Psoas muscle (tissue), 8 donors: ENCODE results near the gene LRIG2. TPM values are rescaled to one million over a fixed set of nuclear protein-coding genes. Genes with fewer than 3 reads are reported as not detected.
"Not testable (repeated sequence)": the region's sequence is repeated elsewhere in the genome, so short reads cannot be mapped to it uniquely, and the experiment has no call there.

ENCODE experiments used
- ATAC-seq, 4 donors: fragments of 200-7000 bp; cut with Tn5 transposase; one replicate each; pipeline ENCODE4 v1.9.1; 2020; ENCODE audit warnings: moderate library complexity in 3 of 4, mild to moderate bottlenecking in 2 of 4
- DNase-seq, 2 donors: peaks; one replicate each; pipeline ENCODE4 v3.0.0-alpha.2; 2020
- H3K27ac ChIP-seq: fragments of 200-600 bp; one replicate; pipeline ENCODE4 v1.8.0; 2022
- H3K27me3 ChIP-seq, 3 donors: fragments of 200-600 bp in 1 of 3; one replicate each; pipeline versions ENCODE4 v1.6.1 to v1.8.0; 2013 to 2022; ENCODE audit warnings: low read length in 2 of 3, mild to moderate bottlenecking in 2 of 3, moderate library complexity in 1 of 3; ENCODE audit not compliant: insufficient read depth in 3 of 3
- H3K36me3 ChIP-seq, 2 donors: fragments of 200-600 bp in 1 of 2; one replicate each; pipeline versions ENCODE4 v1.6.1 to v1.8.0; 2013 to 2022; ENCODE audit warnings: low read depth in 1 of 2, mild to moderate bottlenecking in 1 of 2, moderate library complexity in 1 of 2; ENCODE audit not compliant: insufficient read depth in 1 of 2
- H3K4me1 ChIP-seq: fragments of 200-600 bp; one replicate; pipeline ENCODE4 v1.8.0; 2022
- H3K4me3 ChIP-seq: fragments of 200-600 bp; one replicate; pipeline ENCODE4 v1.8.0; 2022; ENCODE audit warnings: mild to moderate bottlenecking
- H3K9me3 ChIP-seq: fragments of 200-600 bp; one replicate; pipeline ENCODE4 v1.8.0; 2022
- CTCF ChIP-seq: fragments of 200-600 bp; IDR thresholded peaks from one replicate; pipeline ENCODE4 v1.8.0; 2022; ENCODE audit warnings: antibody characterized with exemption
- WGBS, 3 donors: extraction: QIAGEN DNeasy Blood & Tissue Kit; methylation state at CpG; one replicate each; pipeline versions ENCODE4 v1.1.6 to v1.1.7; 2013; 5-methylcytosine and 5-hydroxymethylcytosine counted together
- intact Hi-C, 2 donors: fragments of 100-400 bp; cut with DNase I; formaldehyde crosslinking; loops; one replicate each; pipeline versions ENCODE4 v1.11.0 to v1.14.2; 2022
- polyA plus RNA-seq, 3 donors: library from polyadenylated mRNA; stranded (reverse); fragments of 200-250 nt; gene quantifications; one replicate each; pipeline ENCODE4 v1.2.3, GENCODE V29; 2013
- total RNA-seq, 4 donors: library from RNA; stranded (reverse); fragmentation: NEBNext Ultra II Directional in 2 of 4; extraction: Animal tissue kit (Norgen Biotek cat#: 25700) in 2 of 4; gene quantifications; one replicate each; pipeline versions ENCODE4 v1.2.1 to v1.2.4, GENCODE V29; 2021 to 2023
- donor health status: healthy with polysubstance abuse.
- donor health status: DM: no; HTN: no; CAD: no; lungs with moderate emphysema.
- donor health status: Bipolar disorder and iron deficiency.
- donor health status: healthy.
- donor health status: DM: yes; HTN: yes; CAD: no.
- donor health status: DM: no; HTN: no; CAD: no.
- donor health status: DM: no; HTN: no; CAD: no.
- donor health status: DM: yes; HTN: yes; CAD: no.

The LRIG2 gene
- total and polyA plus RNA-seq, 7 donors = 2.2 to 6.0 (median 3.4) TPM

- no peaks in the 10 kb centered on the region for H3K9me3 ChIP-seq
- no peak for TF ChIP-seq CTCF
- intact Hi-C loops = loop anchor here in 1 of 2 donors (10.0 kb wide), 1 partner anchor 308 kb away; no protein-coding TSS in a partner anchor
- ATAC-seq = no peak
- no peak overlapping the region for H3K4me3 ChIP-seq
- WGBS, 3 donors = 46 to 50% (median 47%) methylated on average over 3 of the region's 3 CpGs
- DNase-seq = no peak
- no peaks in the 10 kb centered on the region for H3K4me1 ChIP-seq
- no peak overlapping the region for H3K27ac ChIP-seq
- no peaks in the 10 kb centered on the region for H3K36me3 ChIP-seq
- H3K27me3 ChIP-seq = no peaks in the 10 kb centered on the region
Measured at GRCh38 chr1:113147073-113147625, 74.2 kb downstream of the LRIG2 start.

- DNase-seq (no peak), ATAC-seq (no peak)
- Histone ChIP-seq H3K27ac (no peak overlapping the region), H3K9me3 (no peaks in the 10 kb centered on the region), H3K4me1 (no peaks in the 10 kb centered on the region), H3K36me3 (no peaks in the 10 kb centered on the region), H3K4me3 (no peak overlapping the region), H3K27me3 (no peaks in the 10 kb centered on the region)
- TF ChIP-seq CTCF = no peak
- WGBS, 3 donors = 71 to 73% (median 73%) methylated on average over 4 of the region's 4 CpGs
- intact Hi-C loops = loop anchor here in 1 of 2 donors (10.0 kb wide), 1 partner anchor 307 kb away; no protein-coding TSS in a partner anchor
Measured at GRCh38 chr1:113147826-113148225, 74.8 kb downstream of the LRIG2 start.

- WGBS, 3 donors = 94 to 97% (median 96%) methylated on average over 4 of the region's 4 CpGs
- H3K4me3 ChIP-seq, ATAC-seq, H3K9me3 ChIP-seq, H3K4me1 ChIP-seq, H3K36me3 ChIP-seq, H3K27me3 ChIP-seq, intact Hi-C loops, H3K27ac ChIP-seq, DNase-seq: not testable (repeated sequence)
Measured at GRCh38 chr1:113150494-113150893, 77.5 kb downstream of the LRIG2 start.

GRCh38 chr1:113153116-113153803 lies 80.3 kb downstream of the LRIG2 start:
- TF ChIP-seq CTCF = no peak
- no peaks in the 10 kb centered on the region for H3K4me1 ChIP-seq
- H3K4me3 ChIP-seq = no peak overlapping the region
- ATAC-seq (no peak), DNase-seq (no peak)
- H3K36me3 ChIP-seq = no peaks in the 10 kb centered on the region
- H3K27ac ChIP-seq = no peak overlapping the region
- WGBS, 3 donors = 71 to 78% (median 74%) methylated on average over 5 of the region's 5 CpGs
- no peaks in the 10 kb centered on the region for H3K27me3 ChIP-seq
- peaks cover 3% of the 10 kb centered on the region for H3K9me3 ChIP-seq
- intact Hi-C loops = no loop called here

GRCh38 chr1:113156368-113156767 lies 83.4 kb downstream of the LRIG2 start:
- H3K9me3 ChIP-seq = peaks cover 3% of the 10 kb centered on the region
- no peak overlapping the region for H3K27ac ChIP-seq
- H3K36me3 ChIP-seq = no peaks in the 10 kb centered on the region
- intact Hi-C loops = no loop called here
- ATAC-seq (no peak), DNase-seq (no peak)
- H3K4me3 ChIP-seq = no peak overlapping the region
- WGBS, 3 donors = 87 to 94% (median 92%) methylated on average over 1 of the region's 1 CpG
- no peak for TF ChIP-seq CTCF
- H3K27me3 ChIP-seq = peaks cover 0 to 2% (median 0%) of the 10 kb centered on the region in 3 donors
- no peaks in the 10 kb centered on the region for H3K4me1 ChIP-seq

GRCh38 chr1:113158743-113159142 lies 85.7 kb downstream of the LRIG2 start:
- ATAC-seq, H3K4me3 ChIP-seq, H3K36me3 ChIP-seq, intact Hi-C loops, H3K27me3 ChIP-seq, H3K27ac ChIP-seq, DNase-seq, H3K9me3 ChIP-seq, H3K4me1 ChIP-seq: not testable (repeated sequence)
- WGBS, 3 donors = 70 to 72% (median 71%) methylated on average over 6 of the region's 6 CpGs
